GM06990 (cell line): ENCODE results near the gene COL5A1.

Experiments used
- DNase-seq: peaks from one replicate; pipeline ENCODE4 v3.0.0-alpha.2; 2011; ENCODE audit not compliant: insufficient read length; ENCODE audit errors: extremely low read depth
- H3K27me3 ChIP-seq: replicated peaks from 2 replicates; pipeline ENCODE4 v1.6.0; 2011; ENCODE audit warnings: low read length; ENCODE audit not compliant: control insufficient read depth, insufficient read depth
- H3K36me3 ChIP-seq: 2 replicates; pipeline ENCODE4 v1.5.1; 2011; ENCODE audit warnings: low read length; ENCODE audit not compliant: control insufficient read depth, insufficient read depth
- H3K4me3 ChIP-seq: replicated peaks from 2 replicates; pipeline ENCODE4 v1.5.1; 2011; ENCODE audit warnings: low read depth, mild to moderate bottlenecking, control low read depth, low read length
- TF ChIP-seq, protein P1 (sequence below): IDR thresholded peaks from 2 replicates; pipeline ENCODE4 v1.5.1; 2011; ENCODE audit warnings: low read length, control low read depth, mild to moderate bottlenecking, inconsistent platforms; ENCODE audit not compliant: insufficient read depth, poor library complexity, severe bottlenecking

COL5A1 gene

GRCh38 chr9:134814598-134815215 lies 173.1 kb downstream of the COL5A1 start:
- TF ChIP-seq, protein P1, sequence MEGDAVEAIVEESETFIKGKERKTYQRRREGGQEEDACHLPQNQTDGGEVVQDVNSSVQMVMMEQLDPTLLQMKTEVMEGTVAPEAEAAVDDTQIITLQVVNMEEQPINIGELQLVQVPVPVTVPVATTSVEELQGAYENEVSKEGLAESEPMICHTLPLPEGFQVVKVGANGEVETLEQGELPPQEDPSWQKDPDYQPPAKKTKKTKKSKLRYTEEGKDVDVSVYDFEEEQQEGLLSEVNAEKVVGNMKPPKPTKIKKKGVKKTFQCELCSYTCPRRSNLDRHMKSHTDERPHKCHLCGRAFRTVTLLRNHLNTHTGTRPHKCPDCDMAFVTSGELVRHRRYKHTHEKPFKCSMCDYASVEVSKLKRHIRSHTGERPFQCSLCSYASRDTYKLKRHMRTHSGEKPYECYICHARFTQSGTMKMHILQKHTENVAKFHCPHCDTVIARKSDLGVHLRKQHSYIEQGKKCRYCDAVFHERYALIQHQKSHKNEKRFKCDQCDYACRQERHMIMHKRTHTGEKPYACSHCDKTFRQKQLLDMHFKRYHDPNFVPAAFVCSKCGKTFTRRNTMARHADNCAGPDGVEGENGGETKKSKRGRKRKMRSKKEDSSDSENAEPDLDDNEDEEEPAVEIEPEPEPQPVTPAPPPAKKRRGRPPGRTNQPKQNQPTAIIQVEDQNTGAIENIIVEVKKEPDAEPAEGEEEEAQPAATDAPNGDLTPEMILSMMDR: no peak
- Histone ChIP-seq H3K36me3 (no peaks in the 10 kb centered on the region), H3K4me3 (no peak overlapping the region), H3K27me3 (no peaks in the 10 kb centered on the region; the same call in 1 of the 2 replicates)
- DNase-seq: no peak

DNA sequence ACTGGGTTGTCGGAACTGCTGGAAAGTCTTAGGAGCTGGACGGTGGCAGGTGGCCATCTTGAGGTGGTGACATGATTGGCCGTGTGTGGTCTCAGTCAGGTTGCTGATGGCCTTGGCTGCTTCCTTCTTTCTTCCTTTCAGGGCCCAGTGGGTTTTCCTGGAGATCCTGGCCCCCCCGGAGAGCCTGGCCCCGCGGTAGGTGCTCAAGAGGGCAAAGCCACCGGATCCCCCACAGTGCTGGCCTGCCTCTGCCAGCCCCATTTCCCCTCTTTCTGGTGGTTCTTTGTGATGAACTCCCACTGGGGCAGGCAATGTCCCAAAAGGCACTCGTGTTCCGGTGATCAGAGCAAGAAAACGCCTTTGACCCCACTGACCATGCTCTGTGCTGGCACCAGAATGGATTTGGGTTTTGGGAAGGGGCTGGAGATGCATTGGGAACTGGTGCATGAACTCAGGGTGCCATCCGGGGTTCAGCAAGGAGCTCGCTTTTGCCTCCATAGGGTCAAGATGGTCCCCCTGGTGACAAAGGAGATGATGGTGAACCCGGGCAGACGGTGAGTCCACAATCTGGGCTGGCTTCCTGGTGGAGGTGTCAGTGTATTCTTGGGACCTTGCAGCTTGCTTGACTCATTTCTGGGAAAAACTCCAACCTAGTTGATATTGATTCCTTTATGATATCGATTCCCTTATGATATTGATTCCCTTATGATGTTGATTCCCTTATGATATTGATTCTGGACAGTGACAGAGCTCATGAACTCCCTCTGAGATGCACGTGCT lies 174.0 kb downstream of the COL5A1 start:
- DNase-seq: no peak
- TF ChIP-seq, protein P1: no peak
- Histone ChIP-seq H3K36me3 (no peaks in the 10 kb centered on the region), H3K4me3 (no peak overlapping the region), H3K27me3 (no peaks in the 10 kb centered on the region; the same call in 1 of the 2 replicates)

GRCh38 chr9:134816264-134816663 lies 174.7 kb downstream of the COL5A1 start:
- no peak for DNase-seq
- Histone ChIP-seq H3K4me3 (no peak overlapping the region), H3K36me3 (no peaks in the 10 kb centered on the region), H3K27me3 (no peaks in the 10 kb centered on the region; the same call in 1 of the 2 replicates)
- TF ChIP-seq, protein P1: no peak

GRCh38 chr9:134818000-134818568 lies 176.5 kb downstream of the COL5A1 start:
- TF ChIP-seq, protein P1: no peak
- Histone ChIP-seq H3K27me3 (no peaks in the 10 kb centered on the region; the same call in 1 of the 2 replicates), H3K36me3 (no peaks in the 10 kb centered on the region), H3K4me3 (no peak overlapping the region)
- DNase-seq: no peak

GRCh38 chr9:134818591-134818990 lies 177.0 kb downstream of the COL5A1 start:
- TF ChIP-seq, protein P1: no peak
- Histone ChIP-seq H3K4me3 (no peak overlapping the region), H3K36me3 (no peaks in the 10 kb centered on the region), H3K27me3 (no peaks in the 10 kb centered on the region; the same call in 1 of the 2 replicates)
- DNase-seq: no peak
